Retinal pigment epithelial cell (primary cell): ENCODE measurements around the gene PPM1D.

Experiments
- DNase-seq: peaks from one replicate; pipeline ENCODE4 v3.0.0-alpha.2; 2010; ENCODE audit warnings: low read depth
- H3K4me3 ChIP-seq: 2 replicates; pipeline ENCODE4 v1.5.1; 2011; ENCODE audit warnings: mild to moderate bottlenecking, low read length, control low read depth, moderate library complexity
- CTCF ChIP-seq: conservative IDR thresholded peaks from 2 replicates; pipeline ENCODE4 v1.5.1; 2011; ENCODE audit warnings: low read depth, low read length, control low read depth, inconsistent platforms

The PPM1D gene

GRCh38 chr17:60594734-60595133 lies 5.3 kb upstream of the PPM1D start:
- H3K4me3 ChIP-seq: no peak overlapping the region
- DNase-seq: no peak
- TF ChIP-seq CTCF: no peak

GRCh38 chr17:60597297-60597696 lies 2.7 kb upstream of the PPM1D start:
- no peak overlapping the region for H3K4me3 ChIP-seq
- DNase-seq: no peak
- no peak for TF ChIP-seq CTCF

- H3K4me3 ChIP-seq: no peak overlapping the region
- DNase-seq: no peak
- TF ChIP-seq CTCF: no peak
These were observed 1.8 kb upstream of the PPM1D start for GRCh38 chr17:60598001-60598736.

- H3K4me3 ChIP-seq: peak overlapping the region; percentile 87
- no peak for DNase-seq
- TF ChIP-seq CTCF: no peak
These were observed 773 bp upstream of the PPM1D start for GRCh38 chr17:60599220-60599619.

- DNase-seq: peak; percentile 59
- TF ChIP-seq CTCF: peak; percentile 86
These were observed 775 bp downstream of the PPM1D start for GRCh38 chr17:60600490-60601446.

GRCh38 chr17:60601447-60602384 lies 1.7 kb downstream of the PPM1D start:
- no peak for TF ChIP-seq CTCF
- peak; percentile 68 for DNase-seq
- peak overlapping the region; percentile 87 for H3K4me3 ChIP-seq

More at GRCh38 chr17:60600490-60601446, 775 bp downstream of the PPM1D start:
- H3K4me3 ChIP-seq: peak overlapping the region; percentile 87
